ENCODE measurements around the gene RAB35.

The RAB35 gene

GRCh38 chr12:120103371-120103770 is 13.2 kb downstream of the RAB35 start:
- DNase-seq (ENCODE audit: low read depth) = no peak

- no peak for DNase-seq (ENCODE audit: low read depth)
Measured at GRCh38 chr12:120103044-120103338, 13.6 kb downstream of the RAB35 start.

- DNase-seq (ENCODE audit: low read depth) = no peak
Measured at GRCh38 chr12:120102189-120103043, 14.1 kb downstream of the RAB35 start.

GRCh38 chr12:120101617-120102016 is 14.9 kb downstream of the RAB35 start:
- DNase-seq (ENCODE audit: low read depth) = no peak

GRCh38 chr12:120101182-120101581 is 15.4 kb downstream of the RAB35 start:
- DNase-seq (ENCODE audit: low read depth) = no peak

GRCh38 chr12:120100630-120101029 is 15.9 kb downstream of the RAB35 start:
- peak; percentile 28 for DNase-seq (ENCODE audit: low read depth)

GRCh38 chr12:120099738-120100137 is 16.8 kb downstream of the RAB35 start:
- no peak for DNase-seq (ENCODE audit: low read depth)

- DNase-seq (ENCODE audit: low read depth) = no peak
Measured at GRCh38 chr12:120098756-120099470, 17.6 kb downstream of the RAB35 start.

GRCh38 chr12:120096671-120097202 is 19.8 kb downstream of the RAB35 start:
- no peak for DNase-seq (ENCODE audit: low read depth)

GRCh38 chr12:120095736-120096135 is 20.8 kb downstream of the RAB35 start:
- DNase-seq (ENCODE audit: low read depth) = no peak

- DNase-seq (ENCODE audit: low read depth) = no peak
Measured at GRCh38 chr12:120095331-120095730, 21.2 kb downstream of the RAB35 start.

- no peak for DNase-seq (ENCODE audit: low read depth)
Measured at GRCh38 chr12:120094485-120094884, 22.1 kb downstream of the RAB35 start.

- DNase-seq (ENCODE audit: low read depth) = no peak
Measured at GRCh38 chr12:120093592-120094355, 22.8 kb downstream of the RAB35 start.

GRCh38 chr12:120093336-120093591 is 23.3 kb downstream of the RAB35 start:
- DNase-seq (ENCODE audit: low read depth) = no peak

GRCh38 chr12:120092551-120093335 is 23.8 kb downstream of the RAB35 start:
- no peak for DNase-seq (ENCODE audit: low read depth)

- DNase-seq (ENCODE audit: low read depth) = no peak
Measured at GRCh38 chr12:120091371-120092090, 25.0 kb downstream of the RAB35 start.

GRCh38 chr12:120090626-120091295 is 25.8 kb downstream of the RAB35 start:
- DNase-seq (ENCODE audit: low read depth) = no peak

- DNase-seq (ENCODE audit: low read depth) = no peak
Measured at GRCh38 chr12:120090206-120090605, 26.3 kb downstream of the RAB35 start.

- DNase-seq (ENCODE audit: low read depth) = no peak
Measured at GRCh38 chr12:120089796-120090195, 26.8 kb downstream of the RAB35 start.

- no peak for DNase-seq (ENCODE audit: low read depth)
Measured at GRCh38 chr12:120089105-120089504, 27.4 kb downstream of the RAB35 start.
